Stomach (tissue), 4 donors: ENCODE measurements around the gene CMC4.

Source experiments
- POLR2AphosphoS5 ChIP-seq, 3 donors: sonication (generic); formaldehyde crosslinking; IDR thresholded peaks; one replicate each; pipeline ENCODE4 v1.6.1; 2016; ENCODE audit warnings: antibody characterized with exemption in 3 of 3
- TF ChIP-seq, protein P1 (sequence below), 7 experiments: fragments of 450-650 bp in 4 of 7; fragments of 200-600 bp in 3 of 7; sonication (generic) in 3 of 7; IDR thresholded peaks; one replicate each; pipeline ENCODE4 v1.5.1; 2016 to 2019; ENCODE audit warnings: antibody characterized with exemption in 7 of 7, control low read depth in 2 of 7, mild to moderate bottlenecking in 1 of 7

DNA sequence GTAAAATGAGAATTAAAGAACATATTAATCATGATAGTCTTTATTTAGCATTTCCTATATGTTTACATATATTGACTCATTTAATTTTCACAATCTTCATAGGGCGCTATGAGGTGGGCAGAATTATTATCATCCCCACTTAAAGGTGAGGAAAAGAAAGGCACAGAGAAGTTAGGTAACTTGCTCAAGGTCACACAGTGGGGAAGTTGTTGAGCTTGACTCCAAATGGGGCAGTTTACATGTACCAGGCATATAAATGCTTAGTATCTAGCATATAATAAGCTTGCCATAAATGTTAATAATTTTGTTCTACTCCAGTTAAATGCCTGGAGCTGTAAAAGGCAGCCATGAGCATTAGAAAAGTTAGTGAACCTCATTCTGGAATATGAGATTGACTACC, 1.5 kb downstream of the CMC4 start:
- TF ChIP-seq POLR2AphosphoS5 (IDR thresholded peaks at IDR 0.05) = no peak
- TF ChIP-seq, protein P1, sequence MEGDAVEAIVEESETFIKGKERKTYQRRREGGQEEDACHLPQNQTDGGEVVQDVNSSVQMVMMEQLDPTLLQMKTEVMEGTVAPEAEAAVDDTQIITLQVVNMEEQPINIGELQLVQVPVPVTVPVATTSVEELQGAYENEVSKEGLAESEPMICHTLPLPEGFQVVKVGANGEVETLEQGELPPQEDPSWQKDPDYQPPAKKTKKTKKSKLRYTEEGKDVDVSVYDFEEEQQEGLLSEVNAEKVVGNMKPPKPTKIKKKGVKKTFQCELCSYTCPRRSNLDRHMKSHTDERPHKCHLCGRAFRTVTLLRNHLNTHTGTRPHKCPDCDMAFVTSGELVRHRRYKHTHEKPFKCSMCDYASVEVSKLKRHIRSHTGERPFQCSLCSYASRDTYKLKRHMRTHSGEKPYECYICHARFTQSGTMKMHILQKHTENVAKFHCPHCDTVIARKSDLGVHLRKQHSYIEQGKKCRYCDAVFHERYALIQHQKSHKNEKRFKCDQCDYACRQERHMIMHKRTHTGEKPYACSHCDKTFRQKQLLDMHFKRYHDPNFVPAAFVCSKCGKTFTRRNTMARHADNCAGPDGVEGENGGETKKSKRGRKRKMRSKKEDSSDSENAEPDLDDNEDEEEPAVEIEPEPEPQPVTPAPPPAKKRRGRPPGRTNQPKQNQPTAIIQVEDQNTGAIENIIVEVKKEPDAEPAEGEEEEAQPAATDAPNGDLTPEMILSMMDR (IDR thresholded peaks at IDR 0.05) = no peak
